Amniotic epithelial cell (primary cell): ENCODE data around the gene SIGLEC6.

Experiments used
- DNase-seq: peaks from one replicate; pipeline ENCODE4 v3.0.0-alpha.2; 2010; ENCODE audit warnings: low read depth

Gene SIGLEC6

DNA sequence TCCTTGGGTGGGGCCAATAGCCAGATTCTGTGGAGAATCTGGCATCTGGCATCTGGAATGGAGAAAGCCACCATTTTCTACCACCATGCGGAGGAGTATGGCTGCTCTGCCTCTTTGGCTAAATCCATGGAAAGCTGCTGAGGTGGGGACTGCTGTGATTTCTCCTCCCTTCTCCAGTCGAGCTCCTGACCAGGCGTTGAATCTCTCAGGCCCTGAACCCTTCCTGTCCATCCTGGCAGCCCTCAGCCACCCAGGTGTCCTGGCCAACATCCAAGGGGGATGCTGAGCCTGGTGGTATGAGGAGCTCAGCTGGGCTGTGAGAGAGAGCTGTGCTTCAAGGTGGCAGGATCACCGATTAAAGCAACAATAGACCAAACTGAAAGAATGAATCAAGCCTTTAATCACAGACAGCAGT is 17.4 kb upstream of the SIGLEC6 start:
- no peak for DNase-seq

GRCh38 chr19:51548213-51548651 is 16.8 kb upstream of the SIGLEC6 start:
- DNase-seq, result no peak

GRCh38 chr19:51547397-51548212 is 16.1 kb upstream of the SIGLEC6 start:
- DNase-seq, result peak; percentile 26

GRCh38 chr19:51546650-51547396 is 15.4 kb upstream of the SIGLEC6 start:
- DNase-seq, result peak; percentile 38

GRCh38 chr19:51546107-51546649 is 14.7 kb upstream of the SIGLEC6 start:
- DNase-seq, result no peak

- DNase-seq, result no peak
These were observed 12.6 kb upstream of the SIGLEC6 start for GRCh38 chr19:51544038-51544437.

DNA sequence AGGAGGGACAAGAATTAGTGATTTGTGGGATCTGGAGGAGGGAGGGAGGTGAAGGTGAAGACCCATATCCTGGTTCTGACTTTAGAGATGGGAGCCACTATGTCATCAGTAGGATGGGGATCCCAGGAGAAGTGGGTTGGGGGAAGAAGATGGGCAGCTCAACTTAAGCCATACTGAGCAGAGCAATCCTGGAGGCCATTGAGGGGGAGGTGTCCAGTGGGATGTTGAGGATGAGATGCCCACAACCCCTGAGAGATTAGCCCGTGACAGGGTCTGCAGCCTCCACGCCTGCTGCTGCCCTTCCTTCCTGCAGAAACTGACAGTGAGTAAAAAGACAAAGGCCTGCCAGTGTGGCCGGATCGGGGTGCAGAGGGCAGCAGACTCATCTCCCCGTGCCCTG is 11.2 kb upstream of the SIGLEC6 start:
- no peak for DNase-seq

DNA sequence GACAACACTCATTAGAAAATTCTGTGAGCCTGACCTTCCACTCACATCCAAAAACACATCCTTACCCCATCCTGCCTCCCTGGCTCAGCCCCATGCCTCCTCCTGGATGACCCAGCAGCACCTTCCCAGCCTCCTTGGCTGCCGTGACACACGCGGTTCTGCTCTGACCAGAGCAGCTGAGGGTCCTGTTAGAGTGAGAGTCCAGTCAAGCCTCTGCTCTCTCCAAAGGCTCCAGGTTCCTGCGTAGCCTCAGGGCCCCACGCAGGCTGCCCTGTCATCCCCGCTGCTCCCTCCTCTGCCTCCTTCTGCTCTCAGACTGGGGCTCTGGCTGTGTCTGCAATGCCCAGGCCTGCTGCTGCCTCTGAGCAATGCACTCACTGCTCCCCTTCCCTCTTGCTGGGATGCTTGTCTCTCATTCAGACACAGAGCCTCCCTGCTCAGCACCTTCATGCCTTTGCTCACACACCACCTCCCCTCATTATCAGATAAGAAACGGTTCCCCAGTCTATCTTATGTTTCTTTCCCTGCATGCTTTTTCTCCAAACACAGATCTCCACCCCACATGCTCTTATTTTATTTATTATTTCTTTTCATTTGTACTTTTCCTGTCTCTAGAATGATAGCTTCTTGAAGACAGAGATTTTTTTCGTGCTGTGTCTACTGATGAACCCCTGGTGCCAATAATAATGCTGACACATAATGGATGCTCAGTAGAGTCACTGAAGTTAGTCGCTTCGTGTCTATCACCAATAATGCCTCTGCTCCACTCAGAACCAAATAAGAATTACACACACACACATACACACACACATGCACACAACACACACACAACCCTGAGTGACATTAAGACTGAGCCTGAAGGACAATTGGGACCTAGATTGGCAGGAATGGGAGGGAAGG is 10.2 kb upstream of the SIGLEC6 start:
- no peak for DNase-seq

DNA sequence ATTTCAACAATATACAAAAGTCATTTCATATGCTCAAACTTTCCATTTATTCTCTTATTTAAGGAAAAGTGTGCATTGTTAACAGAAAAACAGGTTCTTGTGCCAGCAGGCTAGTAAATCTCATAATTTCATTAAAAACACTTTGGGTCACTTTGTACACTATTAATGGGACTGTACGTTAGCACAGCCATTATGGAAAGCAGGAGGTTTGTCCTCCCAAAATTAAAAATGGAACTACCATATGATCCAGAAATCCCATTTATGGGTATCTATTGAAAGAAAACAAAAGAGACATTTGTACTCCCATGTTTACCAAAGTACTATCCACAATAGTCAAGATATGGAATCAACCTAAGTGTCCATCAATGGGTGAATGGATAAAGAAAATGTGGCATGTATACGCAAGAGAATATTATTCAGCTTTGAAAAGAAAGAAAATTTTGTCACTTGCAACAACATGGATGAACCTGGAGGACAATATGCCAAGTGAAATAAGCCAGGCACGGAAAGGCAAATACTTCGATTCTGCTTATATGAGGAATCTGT is 8.4 kb upstream of the SIGLEC6 start:
- DNase-seq, result no peak

- DNase-seq, result no peak
These were observed 4.1 kb upstream of the SIGLEC6 start for GRCh38 chr19:51535535-51535934.

DNA sequence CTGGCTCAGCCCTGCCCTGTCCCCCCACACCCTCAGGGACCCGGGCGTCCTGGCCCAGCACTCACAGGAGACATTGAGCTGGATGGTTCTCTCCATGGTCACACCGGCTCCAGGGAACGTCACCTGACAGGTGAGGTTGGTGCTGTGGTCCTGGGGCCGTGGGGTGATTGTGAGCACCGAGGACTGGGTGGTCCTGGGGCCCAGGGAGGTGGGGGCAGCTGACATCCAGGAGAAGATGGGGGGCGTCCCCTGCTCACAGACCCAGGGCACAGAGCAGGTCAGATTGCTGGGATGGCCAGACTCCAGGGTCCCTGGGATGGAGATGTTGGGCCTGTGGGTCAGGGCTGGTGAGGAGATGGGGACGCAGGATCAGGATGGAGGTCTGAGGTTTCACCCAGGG is 854 bp downstream of the SIGLEC6 start:
- DNase-seq, result no peak

GRCh38 chr19:51529301-51529700 is 2.2 kb downstream of the SIGLEC6 start:
- DNase-seq, result no peak

DNA sequence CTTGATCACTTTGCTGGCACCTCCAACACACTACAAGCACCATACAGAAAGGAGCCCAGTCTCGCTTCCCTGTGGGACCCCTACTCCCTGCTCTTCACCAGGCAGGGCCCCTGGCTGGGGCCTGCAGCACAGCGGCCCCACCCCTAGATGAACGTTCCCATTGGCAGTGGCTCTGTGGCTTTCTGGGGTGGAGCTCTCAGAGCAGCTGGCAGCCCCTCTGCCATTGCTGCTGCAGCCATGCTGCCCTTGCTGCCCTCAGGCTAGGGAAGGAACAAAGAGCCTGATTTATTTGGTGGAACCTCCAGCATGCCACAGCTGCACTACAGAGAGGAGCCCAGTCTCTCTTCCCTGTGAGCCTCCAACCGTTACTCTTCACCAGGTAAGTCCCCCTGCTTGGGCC is 5.8 kb downstream of the SIGLEC6 start:
- DNase-seq, result no peak

DNA sequence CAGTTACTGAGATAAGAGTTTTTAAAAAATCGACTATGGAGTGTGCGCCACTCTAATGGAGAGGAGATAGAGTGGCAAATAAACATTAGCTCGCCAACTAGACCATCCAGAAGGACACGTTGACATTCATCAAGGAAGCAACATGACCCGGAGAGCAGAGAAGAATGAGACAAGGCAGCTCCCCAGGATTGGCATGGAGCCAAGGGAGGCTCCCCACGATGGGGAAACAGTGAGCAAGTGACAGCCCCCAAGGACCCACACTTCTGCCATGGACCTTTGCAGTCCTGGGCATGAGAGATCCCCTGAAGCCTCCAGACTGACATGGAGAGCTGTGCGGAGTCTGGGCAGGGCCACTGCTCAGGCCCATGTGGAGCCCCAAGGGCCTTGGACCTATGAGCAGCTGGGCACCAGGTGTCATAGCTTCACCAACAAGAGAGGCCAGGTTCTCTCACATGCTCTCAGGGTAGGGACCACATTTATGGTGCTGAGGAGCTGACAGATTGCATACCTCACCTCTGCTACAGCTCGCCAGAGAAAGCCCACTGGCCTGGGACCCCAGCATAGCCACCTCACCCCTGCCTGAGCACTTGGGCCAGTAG is 6.7 kb downstream of the SIGLEC6 start:
- no peak for DNase-seq

DNA sequence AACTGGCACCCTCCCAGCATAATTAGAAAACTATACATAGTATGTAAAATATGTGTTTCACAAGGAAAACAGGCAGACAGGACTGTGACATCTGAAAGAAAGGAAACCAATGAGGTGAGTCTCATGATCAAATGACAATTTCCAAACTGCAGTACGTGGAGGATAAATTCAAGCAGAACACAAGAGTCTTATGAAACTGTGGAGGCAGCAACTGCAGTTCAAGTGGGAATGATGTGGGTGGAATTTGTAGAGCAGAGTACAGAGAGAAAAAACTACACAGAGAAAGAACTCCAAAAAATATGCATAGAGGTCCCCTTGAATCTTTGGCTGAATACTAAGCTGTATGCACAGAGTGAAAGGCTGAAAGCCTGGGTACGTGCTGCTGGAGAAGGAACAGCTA is 9.7 kb downstream of the SIGLEC6 start:
- no peak for DNase-seq

GRCh38 chr19:51521357-51521756 is 10.1 kb downstream of the SIGLEC6 start:
- DNase-seq, result no peak

DNA sequence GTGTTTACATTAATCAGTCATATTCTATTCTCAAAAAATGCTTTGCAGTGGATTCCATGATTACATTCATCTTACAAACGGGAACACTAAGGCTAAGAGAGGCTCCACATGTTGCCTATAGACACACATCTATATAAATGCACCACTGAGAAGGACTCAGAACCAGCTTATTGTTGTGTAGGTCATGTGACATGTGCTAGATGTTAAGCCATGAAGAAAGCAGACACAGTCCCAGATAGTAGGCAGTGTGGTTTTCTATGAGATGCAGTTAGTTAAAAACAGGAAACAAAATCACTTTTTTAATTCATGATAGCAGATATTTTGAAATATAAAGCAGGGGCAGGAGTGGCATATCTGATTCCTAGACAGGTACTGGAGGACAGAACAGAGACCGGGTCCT is 10.7 kb downstream of the SIGLEC6 start:
- no peak for DNase-seq

DNA sequence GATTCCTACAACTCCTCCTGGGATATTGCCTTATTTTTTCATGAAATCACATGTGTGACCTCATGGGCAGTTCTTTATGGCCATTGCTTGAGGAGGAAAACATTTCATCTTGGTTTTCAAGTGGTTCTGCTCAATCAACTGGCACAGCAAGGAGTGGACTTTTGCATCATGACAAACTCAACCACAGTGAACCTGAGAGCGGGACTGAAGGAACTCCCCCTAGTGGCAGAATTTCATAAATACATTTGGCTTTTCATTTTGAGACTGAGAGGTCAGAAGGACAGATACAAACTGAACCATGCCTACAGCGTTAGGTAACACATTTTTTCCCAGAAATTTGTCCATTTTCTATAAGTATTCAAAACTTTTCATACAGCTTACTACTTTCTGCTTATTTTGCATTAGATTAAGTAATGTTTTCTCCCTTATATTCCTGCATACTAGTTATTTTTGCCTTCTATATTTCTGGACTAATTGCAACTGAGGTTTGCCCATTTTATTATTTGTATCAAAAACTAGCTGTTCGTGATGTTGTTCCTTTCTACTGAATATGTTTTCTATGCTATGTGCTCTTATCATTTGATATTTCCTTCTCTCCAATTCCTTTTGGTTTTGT is 16.5 kb downstream of the SIGLEC6 start:
- peak; percentile 48 for DNase-seq

DNA sequence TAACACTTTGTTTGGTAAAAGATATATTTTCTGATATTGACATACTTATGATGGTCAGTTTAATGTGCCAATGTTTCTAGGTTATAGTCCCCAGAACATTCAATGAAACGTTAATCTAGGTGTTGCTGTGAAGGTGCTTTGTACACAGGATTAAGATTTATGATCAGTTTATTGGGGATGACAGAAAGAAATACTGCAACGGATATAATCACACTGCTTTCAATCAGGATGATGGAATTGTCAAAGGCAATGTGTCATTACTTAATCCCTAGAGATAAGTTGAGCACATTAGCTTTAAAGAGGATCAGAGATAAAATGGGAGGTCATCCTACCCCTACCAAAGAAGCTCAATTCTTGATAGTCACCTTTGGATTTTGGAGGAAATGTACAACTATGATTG is 17.5 kb downstream of the SIGLEC6 start:
- no peak for DNase-seq

- DNase-seq, result no peak
These were observed 20.1 kb downstream of the SIGLEC6 start for GRCh38 chr19:51511353-51511752.
